ENCODE data around the gene DDX1.
A peak's percentile ranks its signal among the peaks of the same experiment; 100 is the strongest.

The DDX1 gene

DNA sequence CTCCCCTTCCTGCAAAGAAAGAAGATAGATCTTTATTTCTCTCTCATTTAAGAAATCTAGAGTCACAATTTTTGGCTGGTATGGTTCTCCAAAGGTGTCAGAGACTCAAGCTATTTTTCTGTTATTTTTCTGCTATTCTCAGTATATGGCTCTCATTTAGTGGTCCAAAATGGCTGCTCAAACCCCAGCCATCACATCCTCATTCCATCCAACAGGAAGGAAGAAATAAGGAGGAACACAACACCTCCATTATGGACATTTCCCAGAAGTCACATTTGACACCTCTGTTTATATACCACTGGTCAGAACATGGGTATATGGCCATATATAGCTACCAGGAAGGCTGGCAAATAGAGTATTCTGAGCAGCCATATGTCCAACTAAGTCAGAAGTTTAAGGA, 7.4 kb upstream of the DDX1 start:
- TF ChIP-seq, protein P1, sequence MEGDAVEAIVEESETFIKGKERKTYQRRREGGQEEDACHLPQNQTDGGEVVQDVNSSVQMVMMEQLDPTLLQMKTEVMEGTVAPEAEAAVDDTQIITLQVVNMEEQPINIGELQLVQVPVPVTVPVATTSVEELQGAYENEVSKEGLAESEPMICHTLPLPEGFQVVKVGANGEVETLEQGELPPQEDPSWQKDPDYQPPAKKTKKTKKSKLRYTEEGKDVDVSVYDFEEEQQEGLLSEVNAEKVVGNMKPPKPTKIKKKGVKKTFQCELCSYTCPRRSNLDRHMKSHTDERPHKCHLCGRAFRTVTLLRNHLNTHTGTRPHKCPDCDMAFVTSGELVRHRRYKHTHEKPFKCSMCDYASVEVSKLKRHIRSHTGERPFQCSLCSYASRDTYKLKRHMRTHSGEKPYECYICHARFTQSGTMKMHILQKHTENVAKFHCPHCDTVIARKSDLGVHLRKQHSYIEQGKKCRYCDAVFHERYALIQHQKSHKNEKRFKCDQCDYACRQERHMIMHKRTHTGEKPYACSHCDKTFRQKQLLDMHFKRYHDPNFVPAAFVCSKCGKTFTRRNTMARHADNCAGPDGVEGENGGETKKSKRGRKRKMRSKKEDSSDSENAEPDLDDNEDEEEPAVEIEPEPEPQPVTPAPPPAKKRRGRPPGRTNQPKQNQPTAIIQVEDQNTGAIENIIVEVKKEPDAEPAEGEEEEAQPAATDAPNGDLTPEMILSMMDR (IDR thresholded peaks at IDR 0.05; ENCODE audit: insufficient read depth, low read depth, low read length, missing control alignments), result no peak
- no peak overlapping the region for H3K4me3 ChIP-seq (ENCODE audit: low read depth, low read length)

DNA sequence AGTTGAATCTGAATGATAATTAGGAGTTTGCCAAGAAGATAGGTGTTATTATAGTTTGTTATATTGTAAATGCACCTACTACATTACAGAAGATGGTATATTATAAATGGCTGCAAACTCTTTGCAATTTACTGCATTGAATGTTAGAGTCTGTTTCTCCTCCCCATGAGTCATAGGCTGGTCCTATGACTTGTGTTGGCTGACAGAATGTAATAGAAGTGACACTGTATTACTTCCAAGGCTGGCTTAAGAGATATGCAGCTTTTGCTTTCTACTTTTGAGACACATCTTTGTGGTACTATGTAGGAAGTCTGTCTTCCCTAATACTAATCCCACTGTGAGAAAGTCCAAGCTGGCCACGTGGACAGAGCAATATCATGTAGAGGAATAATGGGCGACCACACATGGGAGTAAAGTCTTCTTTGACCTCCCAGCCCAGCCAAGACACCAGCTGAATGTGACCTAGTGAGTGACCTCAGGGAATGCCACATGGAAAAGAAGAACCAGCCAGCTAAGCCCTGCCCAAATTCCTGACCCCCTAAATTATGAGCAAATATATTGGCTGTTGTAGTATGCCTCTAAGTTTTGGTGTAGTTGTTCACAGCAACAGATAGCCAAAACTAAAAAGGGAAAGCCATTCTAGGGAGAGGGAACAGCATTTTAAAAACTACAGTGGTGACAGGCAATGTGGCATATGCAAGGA, 6.8 kb upstream of the DDX1 start:
- no peak overlapping the region for H3K4me3 ChIP-seq (ENCODE audit: low read depth, low read length)
- DNase-seq (ENCODE audit: low read depth), result no peak
- TF ChIP-seq, protein P1 (IDR thresholded peaks at IDR 0.05; ENCODE audit: insufficient read depth, low read depth, low read length, missing control alignments), result no peak

More for the DNA sequence above, 7.4 kb upstream of the DDX1 start:
- DNase-seq (ENCODE audit: low read depth), result no peak

DNA sequence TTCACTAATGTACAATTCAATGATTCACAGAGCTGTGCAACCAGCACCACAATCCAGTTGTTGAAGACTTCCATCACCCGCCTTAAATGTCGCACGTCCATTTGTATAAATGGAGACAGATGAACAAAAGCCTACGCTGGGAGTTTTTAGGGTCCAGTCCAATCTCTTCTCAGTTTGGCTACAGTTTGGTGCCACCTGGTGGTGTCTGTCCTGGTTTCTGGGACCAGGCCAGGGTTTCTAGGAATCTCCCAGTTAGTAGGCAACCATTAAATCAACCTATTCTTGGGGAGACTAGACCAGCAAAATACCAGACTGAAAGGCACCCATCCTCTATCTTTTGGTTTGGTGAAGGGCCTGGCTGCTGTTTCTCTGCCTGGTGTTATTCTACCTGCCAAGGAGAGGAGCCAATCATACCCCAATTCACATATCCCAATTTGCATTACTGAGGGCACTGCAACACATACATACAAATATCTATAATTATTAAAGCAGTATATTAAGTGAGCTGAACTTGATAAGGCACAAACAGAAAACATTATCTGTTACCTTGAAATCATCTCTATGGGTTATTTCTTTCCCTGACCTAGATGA, 3.2 kb upstream of the DDX1 start:
- TF ChIP-seq, protein P1 (IDR thresholded peaks at IDR 0.05; ENCODE audit: insufficient read depth, low read depth, low read length, missing control alignments), result peak; percentile 38

DNA sequence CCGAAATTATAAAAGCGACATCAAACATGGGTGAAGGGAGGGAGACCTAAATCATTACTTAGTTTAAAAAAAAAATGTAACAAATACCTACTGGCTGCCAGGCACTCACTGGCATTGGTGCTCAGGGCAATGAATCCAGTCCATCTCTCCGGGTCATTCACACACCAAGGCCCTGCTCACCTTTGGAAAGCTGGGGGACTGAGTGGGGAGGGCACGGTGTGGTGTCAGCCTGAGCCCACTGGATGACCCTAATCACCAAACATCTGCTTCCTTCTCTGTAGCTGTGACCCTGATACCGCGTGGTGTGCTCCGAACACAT, 336 bp upstream of the DDX1 start:
- no peak for DNase-seq (ENCODE audit: low read depth)
- H3K4me3 ChIP-seq (ENCODE audit: low read depth, low read length), result peak overlapping the region; percentile 79
- TF ChIP-seq, protein P1 (IDR thresholded peaks at IDR 0.05; ENCODE audit: insufficient read depth, low read depth, low read length, missing control alignments), result no peak

More for the DNA sequence above, 3.2 kb upstream of the DDX1 start:
- H3K4me3 ChIP-seq (ENCODE audit: low read depth, low read length), result no peak overlapping the region
- DNase-seq (ENCODE audit: low read depth), result peak; percentile 26

DNA sequence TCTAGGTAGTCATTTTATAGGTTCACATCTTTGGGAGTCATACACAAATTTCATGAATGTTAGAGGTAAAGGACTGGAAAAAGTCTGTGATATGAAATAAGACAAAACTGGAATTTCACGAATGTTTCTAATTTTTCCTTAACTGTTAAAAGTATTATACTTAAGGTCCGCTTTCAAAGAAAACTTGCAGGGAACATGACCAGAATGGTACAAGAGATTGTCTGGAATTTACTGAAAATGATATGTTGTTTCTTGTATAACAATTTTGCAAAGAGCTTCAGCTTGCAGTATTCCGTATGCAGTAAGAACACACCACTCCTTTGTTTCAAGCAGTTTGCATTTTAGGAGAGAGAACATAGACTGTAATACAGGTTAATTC, 1.6 kb downstream of the DDX1 start:
- peak overlapping the region; percentile 79 for H3K4me3 ChIP-seq (ENCODE audit: low read depth, low read length)
- DNase-seq (ENCODE audit: low read depth), result no peak
- TF ChIP-seq, protein P1 (IDR thresholded peaks at IDR 0.05; ENCODE audit: insufficient read depth, low read depth, low read length, missing control alignments), result no peak

DNA sequence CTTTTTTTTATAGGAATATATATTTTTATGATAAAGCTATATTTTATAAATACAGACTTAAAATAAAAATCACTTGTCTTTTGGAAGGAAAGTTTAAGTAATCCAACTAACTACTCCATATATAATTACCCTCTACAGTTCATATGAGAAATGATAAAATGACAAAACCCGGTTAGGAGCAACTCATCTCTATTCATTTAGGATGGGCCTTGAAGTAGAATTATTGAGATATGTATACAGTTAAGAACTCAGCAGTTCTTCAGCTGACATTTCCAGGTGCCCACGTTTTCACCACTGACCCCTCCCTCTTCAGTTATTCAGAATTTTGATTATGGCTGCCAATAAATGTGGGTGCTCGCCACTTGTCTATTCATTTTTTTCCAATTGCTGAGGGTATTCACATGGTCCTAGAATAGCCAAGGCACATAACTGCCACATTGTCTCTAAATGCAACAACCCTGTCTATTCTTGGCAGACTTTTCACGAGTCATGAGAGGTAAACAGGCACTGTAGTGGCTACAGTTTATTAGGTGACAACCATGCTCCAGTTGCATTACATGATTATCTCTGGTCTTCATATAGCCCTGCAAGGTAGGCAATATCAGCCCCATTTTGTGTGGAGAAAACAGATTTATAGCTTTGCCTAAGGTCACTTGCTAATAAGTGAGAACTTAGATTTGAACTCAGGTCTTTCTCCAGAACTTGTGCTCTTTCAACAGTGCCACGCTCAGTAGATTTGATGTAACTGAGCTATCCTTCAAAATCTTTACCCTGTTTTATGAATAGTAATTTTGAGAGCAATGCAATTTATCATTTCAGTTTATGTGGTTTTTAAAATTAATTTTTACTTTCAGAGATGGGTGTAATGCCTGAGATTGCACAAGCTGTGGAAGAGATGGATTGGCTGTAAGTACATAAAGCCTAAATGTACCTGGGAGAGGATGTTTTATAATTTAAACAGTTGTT, 2.9 kb downstream of the DDX1 start:
- H3K4me3 ChIP-seq (ENCODE audit: low read depth, low read length), result no peak overlapping the region
- TF ChIP-seq, protein P1 (IDR thresholded peaks at IDR 0.05; ENCODE audit: insufficient read depth, low read depth, low read length, missing control alignments), result no peak
- DNase-seq (ENCODE audit: low read depth), result no peak
